Ectodermal cell (in vitro differentiated cells): ENCODE results near the gene FBXO21.
"Not testable (repeated sequence)": the region's sequence is repeated elsewhere in the genome, so short reads cannot be mapped to it uniquely, and the experiment has no call there.

Source experiments
- H3K27ac ChIP-seq: 2 replicates; pipeline ENCODE4 v1.7.0; 2013; ENCODE audit warnings: mild to moderate bottlenecking, low read depth, low read length; ENCODE audit not compliant: insufficient read depth, poor library complexity, severe bottlenecking
- H3K27me3 ChIP-seq: 2 replicates; pipeline ENCODE4 v1.7.0; 2013; ENCODE audit warnings: mild to moderate bottlenecking, low read length; ENCODE audit not compliant: insufficient read depth, control insufficient read depth, poor library complexity, severe bottlenecking
- H3K36me3 ChIP-seq: one replicate; pipeline ENCODE4 v1.7.0; 2013; ENCODE audit warnings: low read length; ENCODE audit not compliant: control insufficient read depth, insufficient read depth
- H3K4me1 ChIP-seq: one replicate; pipeline ENCODE4 v1.7.0; 2013; ENCODE audit warnings: low read length; ENCODE audit not compliant: control insufficient read depth, insufficient read depth
- H3K4me3 ChIP-seq: 2 replicates; pipeline ENCODE4 v1.7.0; 2013; ENCODE audit warnings: low read depth, low read length, control low read depth; ENCODE audit not compliant: insufficient read depth
- H3K9me3 ChIP-seq: 2 replicates; pipeline ENCODE4 v1.7.0; 2013; ENCODE audit warnings: mild to moderate bottlenecking, low read length, moderate library complexity; ENCODE audit not compliant: control insufficient read depth
- WGBS, 2 experiments: methylation state at CpG; one replicate each; pipeline ENCODE4 v1.1.7; 2013; ENCODE audit warnings: missing lambda C conversion rate in 2 of 2; 5-methylcytosine and 5-hydroxymethylcytosine counted together

The FBXO21 gene

DNA sequence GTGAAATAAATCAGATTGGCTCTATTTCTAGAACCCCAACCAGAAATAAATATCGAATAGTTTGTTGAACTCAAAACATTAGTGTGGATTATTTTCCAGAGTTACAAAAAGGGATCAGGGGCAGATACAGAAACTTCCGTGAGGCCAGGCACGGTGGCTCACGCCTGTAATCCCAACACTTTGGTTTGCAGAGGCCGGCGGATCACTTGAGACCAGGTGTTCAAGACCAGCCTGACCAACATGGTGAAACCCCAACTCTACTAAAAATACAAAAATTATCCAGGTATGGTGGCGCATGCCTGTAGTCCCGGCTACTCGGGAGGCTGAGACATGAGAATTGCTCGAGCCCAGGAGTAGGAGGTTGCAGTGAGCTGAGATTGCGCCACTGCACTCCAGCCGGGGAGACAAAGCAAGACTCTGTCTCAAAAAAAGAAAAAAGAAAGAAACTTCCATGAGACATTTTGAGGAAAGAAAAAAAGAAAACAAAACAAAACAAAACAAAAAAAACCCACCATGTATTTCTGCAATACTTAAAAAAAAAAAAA, 2.1 kb downstream of the FBXO21 start:
- no peaks in the 10 kb centered on the region for H3K27me3 ChIP-seq
- WGBS, 2 experiments = 90 to 92% methylated on average over 11 to 12 of the region's 12 CpGs
- H3K36me3 ChIP-seq = peaks cover 29% of the 10 kb centered on the region
- H3K9me3 ChIP-seq = no peaks in the 10 kb centered on the region
- H3K27ac ChIP-seq = no peak overlapping the region
- no peak overlapping the region for H3K4me3 ChIP-seq
- H3K4me1 ChIP-seq = peaks cover 2% of the 10 kb centered on the region

DNA sequence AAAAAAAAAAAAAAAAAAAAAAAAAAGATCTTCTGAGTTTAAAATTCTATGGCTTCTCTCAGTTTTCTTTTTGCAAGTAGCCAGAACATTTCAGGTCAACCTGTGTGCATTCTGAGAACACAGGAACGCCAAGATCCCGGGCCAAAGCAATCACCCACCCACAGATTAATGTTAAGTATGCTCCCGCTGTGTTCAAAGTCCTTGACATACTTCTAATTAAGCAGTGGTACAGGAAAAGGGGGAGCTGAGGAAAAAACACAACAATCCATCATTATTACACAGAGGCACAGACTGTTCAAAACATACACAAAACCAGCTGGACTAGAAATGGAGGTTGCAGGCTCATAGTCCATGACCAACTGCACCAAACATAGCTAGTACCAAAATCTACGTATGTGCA, 2.8 kb downstream of the FBXO21 start:
- no peak overlapping the region for H3K27ac ChIP-seq
- H3K9me3 ChIP-seq = no peaks in the 10 kb centered on the region
- 92 to 97% methylated on average over 4 of the region's 4 CpGs for WGBS, 2 experiments
- H3K4me3 ChIP-seq = no peak overlapping the region
- no peaks in the 10 kb centered on the region for H3K27me3 ChIP-seq
- peaks cover 2% of the 10 kb centered on the region for H3K4me1 ChIP-seq
- peaks cover 29% of the 10 kb centered on the region for H3K36me3 ChIP-seq

DNA sequence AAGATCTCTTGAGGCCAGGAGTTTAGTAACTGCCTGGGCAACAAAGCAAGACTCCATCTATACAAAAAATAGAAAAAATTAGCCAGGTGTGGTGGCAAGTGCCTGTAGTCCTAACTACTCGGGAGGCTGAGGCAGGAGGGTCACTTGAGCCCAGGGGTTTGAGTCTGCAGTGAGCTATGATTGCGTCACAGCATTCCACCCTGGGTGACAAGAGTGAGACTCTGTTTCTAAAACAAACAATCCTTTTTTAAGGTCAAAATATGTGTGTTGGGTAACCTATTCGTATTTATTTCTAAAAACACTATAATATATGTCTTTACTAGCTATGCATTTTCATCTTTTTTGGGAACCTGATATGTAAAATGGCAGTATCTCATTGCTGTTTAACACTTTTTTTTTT, 7.4 kb downstream of the FBXO21 start:
- no peaks in the 10 kb centered on the region for H3K9me3 ChIP-seq
- H3K4me3 ChIP-seq = no peak overlapping the region
- no peaks in the 10 kb centered on the region for H3K4me1 ChIP-seq
- no peak overlapping the region for H3K27ac ChIP-seq
- 92 to 95% methylated on average over 2 to 3 of the region's 3 CpGs for WGBS, 2 experiments
- peaks cover 61% of the 10 kb centered on the region for H3K36me3 ChIP-seq
- no peaks in the 10 kb centered on the region for H3K27me3 ChIP-seq

DNA sequence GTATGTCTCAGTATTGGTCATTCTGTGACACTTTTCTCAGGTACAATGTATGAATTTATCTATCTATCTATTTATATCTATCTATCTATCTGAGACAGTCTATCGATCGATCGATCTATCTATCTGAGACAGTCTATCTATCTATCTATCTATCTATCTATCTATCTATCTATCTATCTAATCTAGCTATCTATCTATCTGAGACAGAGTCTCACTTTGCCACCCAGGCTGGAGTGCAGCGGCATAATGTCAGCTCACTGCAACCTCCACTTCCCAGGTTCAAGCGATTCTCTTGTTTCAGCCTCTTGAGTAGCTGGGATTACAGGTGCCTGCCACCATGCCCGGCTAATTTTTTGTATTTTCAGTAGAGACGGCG, 8.8 kb downstream of the FBXO21 start:
- H3K4me1 ChIP-seq, H3K4me3 ChIP-seq, H3K9me3 ChIP-seq, H3K27ac ChIP-seq, H3K27me3 ChIP-seq: not testable (repeated sequence)
- WGBS, 2 experiments = 88 to 91% methylated on average over 8 of the region's 8 CpGs
- H3K36me3 ChIP-seq = peaks cover 64% of the 10 kb centered on the region

DNA sequence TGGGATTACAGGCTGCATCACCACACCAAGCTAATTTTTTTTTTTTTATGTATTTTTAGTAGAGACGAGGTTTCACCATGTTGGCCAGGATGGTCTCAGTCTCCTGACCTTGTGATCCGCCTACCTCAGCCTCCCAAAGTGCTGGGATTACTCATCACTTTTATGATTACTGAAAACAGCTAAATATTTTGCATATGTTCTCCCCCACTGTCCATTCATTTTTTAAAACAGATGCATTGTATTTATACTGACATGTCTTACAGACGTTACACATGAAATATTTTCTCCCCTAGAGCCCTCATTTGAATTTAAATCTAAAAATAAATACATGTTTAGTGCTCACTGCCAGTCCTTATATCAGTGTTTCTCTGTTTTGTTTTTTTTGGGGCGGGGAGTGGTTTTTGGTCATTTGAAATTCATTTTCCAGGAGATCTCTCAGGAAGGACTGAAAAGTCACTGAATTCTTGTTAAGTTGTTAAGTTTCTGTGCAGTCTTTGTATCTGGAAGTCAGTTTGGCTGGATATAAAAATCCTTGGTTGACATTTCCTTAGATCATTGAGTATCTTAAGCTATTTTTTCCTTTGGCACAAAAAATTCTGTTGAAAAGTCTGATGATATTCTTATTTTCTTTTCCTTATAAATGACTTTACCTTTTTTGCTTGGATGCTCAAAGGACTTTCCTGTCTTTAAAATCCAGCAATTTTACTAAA, 9.4 kb downstream of the FBXO21 start:
- H3K9me3 ChIP-seq = no peaks in the 10 kb centered on the region
- no peak overlapping the region for H3K4me3 ChIP-seq
- 84 to 85% methylated on average over 4 of the region's 4 CpGs for WGBS, 2 experiments
- H3K27ac ChIP-seq = no peak overlapping the region
- no peaks in the 10 kb centered on the region for H3K4me1 ChIP-seq
- H3K36me3 ChIP-seq = peaks cover 67% of the 10 kb centered on the region
- H3K27me3 ChIP-seq = no peaks in the 10 kb centered on the region

DNA sequence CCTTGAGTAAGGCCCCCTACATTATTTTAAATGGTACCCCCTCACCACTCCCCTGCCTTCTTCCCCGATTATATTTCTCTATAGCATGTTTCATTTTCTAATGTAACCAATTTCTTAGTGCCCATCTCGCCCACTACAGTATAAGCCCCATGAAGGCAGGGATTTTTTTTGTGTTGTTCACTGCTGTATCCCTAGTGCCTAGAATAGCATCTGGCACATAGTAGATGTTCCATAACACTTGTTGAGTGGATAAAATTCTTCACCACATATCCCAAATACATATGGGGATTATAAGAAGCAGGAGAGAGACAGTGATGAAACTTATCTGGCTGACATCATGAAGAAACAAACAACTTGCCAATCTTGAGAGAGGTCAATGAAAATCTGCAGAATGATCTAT, 11.5 kb downstream of the FBXO21 start:
- Histone ChIP-seq H3K4me3 (no peak overlapping the region), H3K9me3 (no peaks in the 10 kb centered on the region), H3K27ac (no peak overlapping the region), H3K36me3 (peaks cover 69% of the 10 kb centered on the region), H3K27me3 (no peaks in the 10 kb centered on the region), H3K4me1 (no peaks in the 10 kb centered on the region)
- WGBS, 2 experiments = 90 to 100% methylated on average over 1 to 2 of the region's 2 CpGs

DNA sequence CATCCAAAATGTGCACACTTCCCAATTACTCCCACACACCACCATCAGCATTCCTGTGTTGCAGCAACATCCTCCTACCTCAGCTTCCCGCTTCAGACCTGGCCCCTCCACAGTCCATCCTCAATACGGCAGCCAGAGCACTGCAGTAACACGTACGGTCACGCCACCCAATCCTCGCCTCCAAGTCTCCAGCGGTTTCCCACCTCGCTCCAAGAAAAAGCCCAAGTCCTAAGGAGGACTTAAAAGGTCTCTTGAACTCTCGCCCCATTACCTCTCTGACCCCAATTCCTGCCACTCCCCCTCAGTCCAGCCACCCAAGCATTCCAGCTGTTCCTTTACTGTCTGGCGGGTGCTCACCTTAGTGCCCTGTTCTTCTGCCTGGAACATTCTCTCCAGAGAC, 12.0 kb downstream of the FBXO21 start:
- H3K36me3 ChIP-seq = peaks cover 69% of the 10 kb centered on the region
- no peaks in the 10 kb centered on the region for H3K9me3 ChIP-seq
- H3K4me1 ChIP-seq = no peaks in the 10 kb centered on the region
- 90 to 91% methylated on average over 10 of the region's 10 CpGs for WGBS, 2 experiments
- no peak overlapping the region for H3K4me3 ChIP-seq
- H3K27ac ChIP-seq = no peak overlapping the region
- no peaks in the 10 kb centered on the region for H3K27me3 ChIP-seq

DNA sequence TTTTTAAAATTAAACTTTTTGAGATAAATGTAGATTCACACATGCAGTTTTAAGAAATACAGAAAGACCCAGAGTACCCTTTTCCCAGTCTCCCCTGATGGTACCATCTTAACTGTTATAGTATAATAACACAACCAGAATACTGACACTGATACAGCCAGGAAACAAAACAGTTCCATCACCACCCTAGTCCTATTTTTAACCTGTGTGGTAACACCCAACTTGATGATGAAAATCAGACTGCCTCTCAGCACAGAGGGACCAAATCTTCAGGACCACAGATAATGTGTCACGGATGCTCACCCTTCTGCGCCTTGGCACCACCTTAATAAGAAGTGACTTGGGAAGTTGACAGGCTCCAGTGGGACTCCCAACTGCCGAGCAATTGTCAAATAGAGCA, 18.1 kb downstream of the FBXO21 start:
- Histone ChIP-seq H3K27me3 (no peaks in the 10 kb centered on the region), H3K27ac (no peak overlapping the region), H3K4me1 (no peaks in the 10 kb centered on the region), H3K9me3 (no peaks in the 10 kb centered on the region), H3K4me3 (no peak overlapping the region), H3K36me3 (peaks cover 83% of the 10 kb centered on the region)
- WGBS, 2 experiments = 95 to 98% methylated on average over 3 of the region's 3 CpGs

DNA sequence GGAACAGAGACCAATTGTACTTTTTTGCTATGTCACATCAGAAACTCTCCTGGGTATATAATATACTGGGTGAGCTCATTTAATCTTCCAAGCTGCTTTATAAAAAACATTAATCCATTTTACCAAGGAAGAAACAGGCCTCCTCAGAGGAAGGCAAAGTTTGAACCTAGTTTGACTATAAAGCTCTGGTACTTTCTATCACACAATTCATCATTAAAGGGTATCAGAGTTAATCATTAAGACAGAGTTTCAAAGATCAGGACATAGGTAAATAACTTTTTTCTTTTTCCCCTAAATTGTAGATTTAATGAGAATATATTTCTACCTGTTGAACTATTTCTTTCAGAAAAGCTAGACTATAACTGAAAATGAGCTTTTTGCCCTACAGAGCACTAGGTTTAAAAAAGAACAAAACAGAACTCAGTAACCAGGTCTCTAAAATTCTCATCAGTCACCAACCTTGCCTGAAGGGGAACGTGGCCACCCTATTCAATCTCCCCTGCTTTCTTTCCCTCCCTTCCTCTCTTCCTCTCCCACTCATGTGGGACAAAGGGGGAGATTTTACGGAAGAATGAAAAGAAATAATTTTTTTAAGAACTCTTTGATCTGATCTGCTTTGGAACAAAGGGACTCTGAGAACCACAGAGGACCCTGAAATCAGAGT, 18.6 kb downstream of the FBXO21 start:
- WGBS, 2 experiments = 88 to 100% methylated on average over 1 to 2 of the region's 2 CpGs
- Histone ChIP-seq H3K27ac (no peak overlapping the region), H3K4me3 (no peak overlapping the region), H3K4me1 (no peaks in the 10 kb centered on the region), H3K27me3 (no peaks in the 10 kb centered on the region), H3K9me3 (no peaks in the 10 kb centered on the region), H3K36me3 (peaks cover 83% of the 10 kb centered on the region)

DNA sequence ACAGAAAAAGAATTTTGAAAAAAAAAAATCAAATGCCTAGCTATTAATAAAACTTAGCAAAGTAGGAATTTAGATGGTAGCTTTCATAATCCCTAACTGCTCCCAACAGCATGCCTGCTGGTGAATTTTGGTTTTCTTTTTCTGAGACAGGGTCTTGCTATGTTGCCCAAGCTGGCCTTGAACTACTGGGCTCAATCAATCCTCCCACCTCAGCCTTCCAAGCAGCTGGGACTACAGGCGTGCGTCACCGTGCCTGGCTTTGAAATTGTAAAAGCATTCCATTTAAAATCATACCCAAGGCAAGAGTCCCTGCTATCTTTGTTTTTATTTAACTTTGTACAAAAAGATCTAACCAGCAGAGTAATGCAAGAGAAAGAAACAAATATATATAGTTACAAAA, 20.7 kb downstream of the FBXO21 start:
- no peak overlapping the region for H3K27ac ChIP-seq
- peaks cover 76% of the 10 kb centered on the region for H3K36me3 ChIP-seq
- H3K27me3 ChIP-seq = no peaks in the 10 kb centered on the region
- H3K4me3 ChIP-seq = no peak overlapping the region
- no peaks in the 10 kb centered on the region for H3K9me3 ChIP-seq
- 91 to 93% methylated on average over 3 of the region's 3 CpGs for WGBS, 2 experiments
- H3K4me1 ChIP-seq = no peaks in the 10 kb centered on the region
